ENCODE measurements around the gene BHLHE40. TPM values are rescaled to one million over a fixed set of nuclear protein-coding genes. Genes with fewer than 3 reads are reported as not detected.
A peak's percentile ranks its signal among the peaks of the same experiment; 100 is the strongest.

Gene BHLHE40
- total and polyA plus RNA-seq, 2 experiments from 2014 or later: 1.7 to 2.2 TPM

DNA sequence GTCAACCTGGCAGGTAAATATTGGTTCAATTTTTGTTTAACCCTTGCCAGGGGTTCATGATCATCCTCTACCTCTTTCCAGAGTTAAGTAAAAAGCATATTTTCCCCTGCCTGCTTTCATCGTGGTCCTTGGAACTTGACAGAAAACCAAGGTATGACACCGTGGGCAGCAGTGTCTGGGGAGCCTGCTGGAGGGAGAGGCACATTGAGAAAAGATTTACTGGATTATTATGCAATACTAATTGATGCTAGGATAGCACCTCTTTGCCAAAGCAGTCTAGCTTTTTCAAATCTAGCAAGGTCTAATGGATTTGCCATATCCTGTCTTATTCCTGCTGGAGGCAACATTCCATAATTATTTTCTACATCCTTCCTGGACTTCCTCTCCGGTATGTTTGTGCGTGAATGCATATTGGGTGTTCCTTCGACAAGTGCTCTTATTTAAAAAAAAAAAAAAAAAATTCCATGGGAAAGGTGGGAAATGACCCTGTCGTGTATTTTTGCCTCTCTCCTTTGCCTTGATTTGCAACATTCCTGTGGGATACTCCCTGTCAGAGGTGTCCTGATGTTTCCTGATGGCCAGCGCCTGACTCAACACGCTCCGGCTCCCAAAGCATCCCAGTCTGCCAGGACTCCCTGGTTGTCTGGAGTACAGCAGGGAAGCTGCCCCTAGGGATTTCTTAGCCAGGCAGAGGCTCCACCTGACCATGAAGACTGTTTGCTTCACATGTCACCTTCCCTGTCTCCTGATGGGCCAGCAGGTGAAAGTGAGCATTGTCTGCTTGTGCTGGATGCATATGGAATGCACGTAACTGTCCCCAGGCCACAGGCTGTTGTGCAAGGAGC lies 6.3 kb downstream of the BHLHE40 start:
- no peaks in the 10 kb centered on the region for H4K20me1 ChIP-seq (replicated peaks; ENCODE audit: insufficient read depth)
- peak; percentile 7 for ATAC-seq

More for the DNA sequence above, 6.3 kb downstream of the BHLHE40 start:
- Histone ChIP-seq H3F3A (replicated peaks; ENCODE audit: low read depth) (0 out of 2 replicates have a peak, but pooled peaks cover 7% of the 10 kb centered on the region), H3K4me1 (ENCODE audit: insufficient read depth) (peaks cover 18% of the 10 kb centered on the region), H3K4me3 (no peak overlapping the region), H3K36me3 (ENCODE audit: insufficient read depth) (no peaks in the 10 kb centered on the region), H2AFZ (no peak overlapping the region), H3K27me3 (ENCODE audit: insufficient read depth) (peaks cover 41% of the 10 kb centered on the region), H3K4me2 (0 out of 2 replicates have a peak overlapping the region, but pooled peaks have one; percentile 92), H3K9me2 (ENCODE audit: insufficient read depth) (no peaks in the 10 kb centered on the region), H3K79me2 (replicated peaks; ENCODE audit: insufficient read depth) (no peaks in the 10 kb centered on the region), H3K27ac (ENCODE audit: low read depth) (no peak overlapping the region)
- Mint-ChIP-seq H3K4me1 (peaks cover 23% of the 10 kb centered on the region), H3K36me3 (ENCODE audit: low read depth) (peaks cover 4% of the 10 kb centered on the region; the same call in 2 of the 3 replicates), H3K4me3 (peak overlapping the region; percentile 65; the same call in 1 of the 3 replicates), H3K27ac (no peak overlapping the region), H3K27me3 (ENCODE audit: insufficient read depth, low read depth, poor library complexity) (peaks cover 25% of the 10 kb centered on the region), H3K9me3 (no peaks in the 10 kb centered on the region)
- DNase-seq (ENCODE audit: low spot score): peak; percentile 28
- TF ChIP-seq NANOG (IDR thresholded peaks at IDR 0.05; ENCODE audit: borderline replicate concordance) (no peak), CTCF (conservative IDR thresholded peaks at IDR 0.05; ENCODE audit: low read depth in 2 of 2) (no peak), REST (IDR thresholded peaks at IDR 0.05; ENCODE audit: unreplicated experiment) (no peak), POLR2AphosphoS5 (IDR thresholded peaks at IDR 0.05; ENCODE audit: low read depth) (no peak), EZH2 (IDR thresholded peaks at IDR 0.05; ENCODE audit: low read depth, unreplicated experiment) (no peak), JUNB (IDR thresholded peaks at IDR 0.05; ENCODE audit: unreplicated experiment) (no peak), ZNF462 (CRISPR knock-in tag; IDR thresholded peaks at IDR 0.05) (no peak), STAT1 (IDR thresholded peaks at IDR 0.05; ENCODE audit: unreplicated experiment) (no peak), CREB1 (CRISPR knock-in tag; IDR thresholded peaks at IDR 0.05; ENCODE audit: low read depth) (no peak), EZH2phosphoT487 (IDR thresholded peaks at IDR 0.05; ENCODE audit: unreplicated experiment) (no peak), ZNF331 (CRISPR knock-in tag; IDR thresholded peaks at IDR 0.05; ENCODE audit: low read depth) (no peak), ZNF114 (CRISPR knock-in tag; IDR thresholded peaks at IDR 0.05) (no peak)
- TF ChIP-seq, protein P1, sequence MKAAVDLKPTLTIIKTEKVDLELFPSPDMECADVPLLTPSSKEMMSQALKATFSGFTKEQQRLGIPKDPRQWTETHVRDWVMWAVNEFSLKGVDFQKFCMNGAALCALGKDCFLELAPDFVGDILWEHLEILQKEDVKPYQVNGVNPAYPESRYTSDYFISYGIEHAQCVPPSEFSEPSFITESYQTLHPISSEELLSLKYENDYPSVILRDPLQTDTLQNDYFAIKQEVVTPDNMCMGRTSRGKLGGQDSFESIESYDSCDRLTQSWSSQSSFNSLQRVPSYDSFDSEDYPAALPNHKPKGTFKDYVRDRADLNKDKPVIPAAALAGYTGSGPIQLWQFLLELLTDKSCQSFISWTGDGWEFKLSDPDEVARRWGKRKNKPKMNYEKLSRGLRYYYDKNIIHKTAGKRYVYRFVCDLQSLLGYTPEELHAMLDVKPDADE (IDR thresholded peaks at IDR 0.05): no peak
